Left lung (tissue), 10 donors: ENCODE measurements around the gene NANOS3. TPM values are rescaled to one million over a fixed set of nuclear protein-coding genes. Genes with fewer than 3 reads are reported as not detected.

ENCODE experiments used
- ATAC-seq: fragments of 200-7000 bp; cut with Tn5 transposase; one replicate; pipeline ENCODE4 v1.9.1; 2020; ENCODE audit warnings: moderate library complexity
- DNase-seq, 4 donors: peaks; one replicate each; pipeline ENCODE4 v3.0.0-alpha.2; 2013 to 2020
- H3K27ac ChIP-seq, 2 donors: fragments of 200-600 bp; sonication (generic) in 1 of 2; one replicate each; pipeline versions ENCODE4 v1.5.0 to v1.8.0; 2020 to 2021
- H3K27me3 ChIP-seq, 2 donors: fragments of 200-600 bp; sonication (generic) in 1 of 2; one replicate each; pipeline versions ENCODE4 v1.5.0 to v1.8.0; 2020 to 2021
- H3K36me3 ChIP-seq, 2 donors: fragments of 200-600 bp; sonication (generic) in 1 of 2; one replicate each; pipeline versions ENCODE4 v1.5.0 to v1.8.0; 2020 to 2021
- H3K4me1 ChIP-seq, 2 donors: fragments of 200-600 bp; one replicate each; pipeline ENCODE4 v1.8.0; 2021
- H3K4me3 ChIP-seq, 2 donors: fragments of 200-600 bp; sonication (generic) in 1 of 2; one replicate each; pipeline versions ENCODE4 v1.5.0 to v1.8.0; 2020 to 2021; ENCODE audit warnings: mild to moderate bottlenecking in 1 of 2
- H3K9me3 ChIP-seq, 2 donors: fragments of 200-600 bp; sonication (generic) in 1 of 2; one replicate each; pipeline versions ENCODE4 v1.5.0 to v1.8.0; 2020 to 2021
- intact Hi-C, 2 donors: fragments of 100-400 bp; cut with DNase I; formaldehyde crosslinking; loops; one replicate each; pipeline versions ENCODE4 v1.11.2 to v1.14.2; 2022
- polyA plus RNA-seq, 6 donors: library from polyadenylated mRNA; unstranded; fragments of 120-200 nt; gene quantifications; one replicate each; pipeline ENCODE4 v1.2.1, GENCODE V29; 2013; ENCODE audit not compliant: insufficient read length in 6 of 6
- total RNA-seq, 2 donors: library from RNA; stranded (reverse); fragmentation: NEBNext Ultra II Directional; extraction: Animal tissue kit (Norgen Biotek cat#: 25700); gene quantifications; one replicate each; pipeline ENCODE4 v1.2.1, GENCODE V29; 2021
- TF ChIP-seq, protein P1 (sequence below), 2 donors: fragments of 200-600 bp; sonication (generic) in 1 of 2; IDR thresholded peaks; one replicate each; pipeline versions ENCODE4 v1.5.0 to v1.8.0; 2021; ENCODE audit warnings: antibody characterized with exemption in 2 of 2
- donor health status: DM: no; HTN: yes; CAD: no.
- donor health status: DM: no; HTN: no; CAD: no.

Gene NANOS3
- total and polyA plus RNA-seq, 8 donors, result 0.89 to 3.1 (median 1.8) TPM

- intact Hi-C loops, result loop anchor here (10.0 kb wide), 2 partner anchors 154 to 184 kb away; partner anchors contain the start of genes IL27RA (in 1 of the 2) and PALM3 (in 1 of the 2)
- Histone ChIP-seq H3K4me3 (peak overlapping the region in 1 of 2 donors; percentile 22), H3K36me3 (no peaks in the 10 kb centered on the region), H3K4me1 (peaks cover 14 to 45% of the 10 kb centered on the region in 2 donors), H3K27me3 (no peaks in the 10 kb centered on the region), H3K9me3 (no peaks in the 10 kb centered on the region), H3K27ac (peak overlapping the region; percentile 13 to 83)
- peak; percentile 90 to 100 (median 98) for DNase-seq
- TF ChIP-seq, protein P1, sequence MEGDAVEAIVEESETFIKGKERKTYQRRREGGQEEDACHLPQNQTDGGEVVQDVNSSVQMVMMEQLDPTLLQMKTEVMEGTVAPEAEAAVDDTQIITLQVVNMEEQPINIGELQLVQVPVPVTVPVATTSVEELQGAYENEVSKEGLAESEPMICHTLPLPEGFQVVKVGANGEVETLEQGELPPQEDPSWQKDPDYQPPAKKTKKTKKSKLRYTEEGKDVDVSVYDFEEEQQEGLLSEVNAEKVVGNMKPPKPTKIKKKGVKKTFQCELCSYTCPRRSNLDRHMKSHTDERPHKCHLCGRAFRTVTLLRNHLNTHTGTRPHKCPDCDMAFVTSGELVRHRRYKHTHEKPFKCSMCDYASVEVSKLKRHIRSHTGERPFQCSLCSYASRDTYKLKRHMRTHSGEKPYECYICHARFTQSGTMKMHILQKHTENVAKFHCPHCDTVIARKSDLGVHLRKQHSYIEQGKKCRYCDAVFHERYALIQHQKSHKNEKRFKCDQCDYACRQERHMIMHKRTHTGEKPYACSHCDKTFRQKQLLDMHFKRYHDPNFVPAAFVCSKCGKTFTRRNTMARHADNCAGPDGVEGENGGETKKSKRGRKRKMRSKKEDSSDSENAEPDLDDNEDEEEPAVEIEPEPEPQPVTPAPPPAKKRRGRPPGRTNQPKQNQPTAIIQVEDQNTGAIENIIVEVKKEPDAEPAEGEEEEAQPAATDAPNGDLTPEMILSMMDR (IDR thresholded peaks at IDR 0.05), result peak; percentile 99
- ATAC-seq, result peak; percentile 99
Measured at GRCh38 chr19:13880059-13881043, 3.4 kb downstream of the NANOS3 start.

DNA sequence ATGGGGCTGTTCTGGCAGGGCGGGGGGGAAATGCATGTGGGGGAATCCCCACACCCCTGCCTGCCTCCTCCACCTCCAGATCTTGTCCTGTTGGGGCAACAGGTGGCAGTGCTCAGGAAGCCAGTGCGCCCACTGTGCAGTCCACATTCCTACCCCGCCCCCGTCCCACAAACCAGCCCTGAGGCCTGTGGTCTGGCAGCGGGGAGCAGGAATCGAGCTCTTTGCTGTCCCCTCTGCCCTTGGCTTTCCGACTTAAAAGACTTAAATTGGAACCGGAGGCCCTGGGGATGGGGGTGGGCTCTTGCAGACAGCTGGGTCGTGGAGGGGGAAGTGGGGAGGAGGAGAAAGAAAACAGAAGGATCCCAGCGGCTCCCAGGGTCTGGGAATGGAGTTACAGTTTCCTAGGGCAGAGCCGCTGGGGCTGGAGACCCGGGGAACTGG is 4.3 kb downstream of the NANOS3 start:
- no peak for DNase-seq
- Histone ChIP-seq H3K27ac (peak overlapping the region in 1 of 2 donors; percentile 61), H3K4me3 (no peak overlapping the region), H3K27me3 (no peaks in the 10 kb centered on the region), H3K4me1 (peaks cover 14 to 45% of the 10 kb centered on the region in 2 donors), H3K9me3 (no peaks in the 10 kb centered on the region), H3K36me3 (no peaks in the 10 kb centered on the region)
- ATAC-seq, result no peak
- TF ChIP-seq, protein P1 (IDR thresholded peaks at IDR 0.05), result no peak
- intact Hi-C loops, result loop anchor here (10.0 kb wide), 2 partner anchors 154 to 184 kb away; partner anchors contain the start of genes IL27RA (in 1 of the 2) and PALM3 (in 1 of the 2)

DNA sequence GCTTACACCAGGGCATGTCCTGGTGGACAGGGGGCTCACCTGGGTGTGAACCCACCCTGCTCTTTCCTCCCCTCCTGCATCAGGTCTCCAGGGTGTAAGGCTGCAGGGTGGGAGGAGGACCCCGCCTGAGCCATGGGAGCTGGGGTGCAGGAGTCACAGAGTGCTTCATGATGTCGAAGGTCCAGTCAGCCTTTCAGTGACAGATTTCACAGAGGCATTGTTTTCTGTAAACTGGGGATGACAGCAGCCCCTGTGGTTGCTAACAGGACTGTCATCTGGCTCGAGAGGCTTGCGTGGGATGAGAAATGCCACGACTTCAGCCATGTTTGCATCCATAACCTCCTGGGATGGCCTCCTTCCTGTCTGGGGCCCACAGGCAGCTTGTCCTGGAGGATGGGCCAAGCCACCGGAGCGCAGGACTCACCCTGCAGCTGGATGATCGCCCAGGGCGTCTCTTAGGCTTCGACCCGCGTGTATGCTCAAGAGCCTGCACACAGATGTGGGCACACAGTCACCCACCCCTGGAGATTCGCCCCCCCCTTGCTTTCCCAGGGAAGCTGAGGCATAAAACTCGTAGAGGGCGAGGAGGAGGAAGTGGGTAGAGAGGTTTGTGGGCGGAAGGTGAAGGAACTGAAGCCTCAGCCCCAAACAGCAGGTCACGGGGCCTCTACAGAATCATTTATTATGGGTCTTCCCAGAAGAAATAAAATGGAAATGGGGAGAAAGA is 4.9 kb downstream of the NANOS3 start:
- no peak for ATAC-seq
- intact Hi-C loops, result loop anchor here (10.0 kb wide), 2 partner anchors 153 to 183 kb away; partner anchors contain the start of genes IL27RA (in 1 of the 2) and PALM3 (in 1 of the 2)
- peaks cover 14 to 45% of the 10 kb centered on the region in 2 donors for H3K4me1 ChIP-seq

DNA sequence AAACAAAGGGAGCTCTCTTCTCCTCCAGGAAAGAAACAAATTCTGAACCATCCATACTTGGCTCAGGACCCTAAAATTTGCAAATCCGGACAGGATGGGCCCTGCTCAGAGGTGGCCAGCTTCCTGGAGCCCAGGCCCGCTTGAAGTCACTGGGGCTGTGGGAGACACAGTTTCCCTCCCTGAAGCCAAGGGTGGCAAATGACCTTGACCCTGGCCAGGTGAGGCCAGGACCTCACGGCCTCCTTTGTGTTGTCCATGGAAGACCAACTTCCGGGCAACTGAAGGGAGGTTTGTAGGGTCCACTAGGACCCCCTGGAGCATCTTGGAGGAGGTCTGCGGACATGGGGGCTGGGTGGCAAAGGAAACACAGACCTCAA is 5.5 kb downstream of the NANOS3 start:
- intact Hi-C loops, result loop anchor here (10.0 kb wide), 2 partner anchors 152 to 182 kb away; partner anchors contain the start of genes IL27RA (in 1 of the 2) and PALM3 (in 1 of the 2)

More for the DNA sequence above, 4.9 kb downstream of the NANOS3 start:
- Histone ChIP-seq H3K4me3 (no peak overlapping the region), H3K9me3 (no peaks in the 10 kb centered on the region), H3K36me3 (no peaks in the 10 kb centered on the region), H3K27ac (peak overlapping the region in 1 of 2 donors; percentile 61), H3K27me3 (no peaks in the 10 kb centered on the region)
- no peak for DNase-seq
- TF ChIP-seq, protein P1 (IDR thresholded peaks at IDR 0.05), result no peak

More for the DNA sequence above, 5.5 kb downstream of the NANOS3 start:
- TF ChIP-seq, protein P1 (IDR thresholded peaks at IDR 0.05), result no peak
- Histone ChIP-seq H3K9me3 (no peaks in the 10 kb centered on the region), H3K27ac (peak overlapping the region in 1 of 2 donors; percentile 61), H3K27me3 (no peaks in the 10 kb centered on the region), H3K4me3 (no peak overlapping the region), H3K36me3 (no peaks in the 10 kb centered on the region), H3K4me1 (peaks cover 14 to 45% of the 10 kb centered on the region in 2 donors)
- no peak for ATAC-seq
- no peak for DNase-seq
